ENCODE results near the gene SLC19A1. TPM values are rescaled to one million over a fixed set of nuclear protein-coding genes. Genes with fewer than 3 reads are reported as not detected.
"Not testable (repeated sequence)": the region's sequence is repeated elsewhere in the genome, so short reads cannot be mapped to it uniquely, and the experiment has no call there.

The SLC19A1 gene
- total RNA-seq, 4 donors from 2014 or later: 7.0 to 9.8 (median 7.9) TPM

- H3K27ac ChIP-seq: no peak overlapping the region
- 88% methylated on average over 19 of the region's 20 CpGs for WGBS
- H3K4me3 ChIP-seq: no peak overlapping the region
- H3K36me3 ChIP-seq: peaks cover 10% of the 10 kb centered on the region
- no peak for TF ChIP-seq CTCF (IDR thresholded peaks at IDR 0.05)
- no peak for TF ChIP-seq EP300 (IDR thresholded peaks at IDR 0.05)
- TF ChIP-seq POLR2A (IDR thresholded peaks at IDR 0.05): no peak
- TF ChIP-seq POLR2AphosphoS5 (IDR thresholded peaks at IDR 0.05): no peak
- H3K4me1 ChIP-seq: peaks cover 5% of the 10 kb centered on the region
- DNase-seq (ENCODE audit: low spot score in 2 of 2): peak; percentile 33 to 60
- H3K27me3 ChIP-seq: no peaks in the 10 kb centered on the region
- no peaks in the 10 kb centered on the region for H3K9me3 ChIP-seq
Measured at GRCh38 chr21:45528981-45529784, 13.1 kb downstream of the SLC19A1 start.

- no peaks in the 10 kb centered on the region for H3K27me3 ChIP-seq
- H3K36me3 ChIP-seq: peaks cover 10% of the 10 kb centered on the region
- WGBS: 90% methylated on average over 17 of the region's 18 CpGs
- TF ChIP-seq EP300 (IDR thresholded peaks at IDR 0.05) (no peak), POLR2AphosphoS5 (IDR thresholded peaks at IDR 0.05) (no peak), POLR2A (IDR thresholded peaks at IDR 0.05) (no peak), CTCF (IDR thresholded peaks at IDR 0.05) (no peak)
- peaks cover 3% of the 10 kb centered on the region for H3K4me1 ChIP-seq
- H3K9me3 ChIP-seq: no peaks in the 10 kb centered on the region
- H3K4me3 ChIP-seq: no peak overlapping the region
- H3K27ac ChIP-seq: no peak overlapping the region
- DNase-seq (ENCODE audit: low spot score in 2 of 2): peak; percentile 46 to 65
Measured at GRCh38 chr21:45528028-45528705, 14.1 kb downstream of the SLC19A1 start.

GRCh38 chr21:45527151-45527999 lies 14.9 kb downstream of the SLC19A1 start:
- peaks cover 10% of the 10 kb centered on the region for H3K36me3 ChIP-seq
- not testable (repeated sequence) for H3K27me3 ChIP-seq, H3K4me1 ChIP-seq, H3K9me3 ChIP-seq, H3K4me3 ChIP-seq, H3K27ac ChIP-seq
- peak; percentile 46 to 48 for DNase-seq (ENCODE audit: low spot score in 2 of 2)
- WGBS: 64% methylated on average over 14 of the region's 19 CpGs

- H3K4me1 ChIP-seq: no peaks in the 10 kb centered on the region
- H3K27ac ChIP-seq: no peak overlapping the region
- H3K27me3 ChIP-seq: no peaks in the 10 kb centered on the region
- TF ChIP-seq POLR2AphosphoS5 (IDR thresholded peaks at IDR 0.05): no peak
- no peak for TF ChIP-seq POLR2A (IDR thresholded peaks at IDR 0.05)
- TF ChIP-seq CTCF (IDR thresholded peaks at IDR 0.05): no peak
- TF ChIP-seq EP300 (IDR thresholded peaks at IDR 0.05): no peak
- H3K4me3 ChIP-seq: no peak overlapping the region
- WGBS: 96% methylated on average over 9 of the region's 11 CpGs
- DNase-seq (ENCODE audit: low spot score in 2 of 2): peak; percentile 41 to 59
- peaks cover 10% of the 10 kb centered on the region for H3K36me3 ChIP-seq
- H3K9me3 ChIP-seq: no peaks in the 10 kb centered on the region
Measured at GRCh38 chr21:45525910-45526306, 16.3 kb downstream of the SLC19A1 start.

GRCh38 chr21:45525153-45525909 lies 16.9 kb downstream of the SLC19A1 start:
- peaks cover 6% of the 10 kb centered on the region for H3K36me3 ChIP-seq
- H3K4me1 ChIP-seq: no peaks in the 10 kb centered on the region
- TF ChIP-seq POLR2A (IDR thresholded peaks at IDR 0.05) (no peak), CTCF (IDR thresholded peaks at IDR 0.05) (no peak), POLR2AphosphoS5 (IDR thresholded peaks at IDR 0.05) (no peak), EP300 (IDR thresholded peaks at IDR 0.05) (no peak)
- no peaks in the 10 kb centered on the region for H3K9me3 ChIP-seq
- H3K27ac ChIP-seq: no peak overlapping the region
- 95% methylated on average over 20 of the region's 29 CpGs for WGBS
- peak; percentile 42 to 76 for DNase-seq (ENCODE audit: low spot score in 2 of 2)
- H3K27me3 ChIP-seq: no peaks in the 10 kb centered on the region
- H3K4me3 ChIP-seq: no peak overlapping the region
